8988T (cell line): ENCODE data around the gene PIP4K2A.
"Not testable (repeated sequence)": the region's sequence is repeated elsewhere in the genome, so short reads cannot be mapped to it uniquely, and the experiment has no call there.

Source experiments
- DNase-seq: peaks from one replicate; pipeline ENCODE4 v3.0.0; 2011

The PIP4K2A gene

GRCh38 chr10:22714479-22715289, at the start of gene PIP4K2A:
Gene PIP4K2A, minus strand, starts transcription at chr10:22714578. Its CDS starts 252 bp downstream, at chr10:22714326.
- peak; percentile 74 for DNase-seq

GRCh38 chr10:22761569-22762220, 47.3 kb upstream of the PIP4K2A start:
- DNase-seq = no peak

- no peak for DNase-seq
Observed at GRCh38 chr10:22760025-22760424, 45.6 kb upstream of the PIP4K2A start.

GRCh38 chr10:22758867-22759266, 44.5 kb upstream of the PIP4K2A start:
- no peak for DNase-seq

GRCh38 chr10:22754296-22754695, 39.9 kb upstream of the PIP4K2A start:
- no peak for DNase-seq

GRCh38 chr10:22753786-22754185, 39.4 kb upstream of the PIP4K2A start:
- DNase-seq = no peak

- DNase-seq = no peak
Observed at GRCh38 chr10:22752272-22752889, 38.0 kb upstream of the PIP4K2A start.

GRCh38 chr10:22750131-22750530, 35.8 kb upstream of the PIP4K2A start:
- no peak for DNase-seq

- not testable (repeated sequence) for DNase-seq
Observed at GRCh38 chr10:22744858-22745257, 30.5 kb upstream of the PIP4K2A start.

- no peak for DNase-seq
Observed at GRCh38 chr10:22742678-22743077, 28.3 kb upstream of the PIP4K2A start.

GRCh38 chr10:22741631-22742030, 27.3 kb upstream of the PIP4K2A start:
- not testable (repeated sequence) for DNase-seq

GRCh38 chr10:22740180-22740579, 25.8 kb upstream of the PIP4K2A start:
- no peak for DNase-seq

GRCh38 chr10:22737587-22737986, 23.2 kb upstream of the PIP4K2A start:
- DNase-seq = no peak

GRCh38 chr10:22736134-22736533, 21.8 kb upstream of the PIP4K2A start:
- DNase-seq = no peak

- no peak for DNase-seq
Observed at GRCh38 chr10:22733992-22734391, 19.6 kb upstream of the PIP4K2A start.

- no peak for DNase-seq
Observed at GRCh38 chr10:22727663-22728062, 13.3 kb upstream of the PIP4K2A start.

GRCh38 chr10:22727112-22727511, 12.7 kb upstream of the PIP4K2A start:
- DNase-seq = no peak

- no peak for DNase-seq
Observed at GRCh38 chr10:22724773-22725172, 10.4 kb upstream of the PIP4K2A start.

- no peak for DNase-seq
Observed at GRCh38 chr10:22723783-22724182, 9.4 kb upstream of the PIP4K2A start.

GRCh38 chr10:22723343-22723779, 9.0 kb upstream of the PIP4K2A start:
- DNase-seq = no peak

- no peak for DNase-seq
Observed at GRCh38 chr10:22722626-22723169, 8.3 kb upstream of the PIP4K2A start.

GRCh38 chr10:22720667-22721066, 6.3 kb upstream of the PIP4K2A start:
- no peak for DNase-seq

GRCh38 chr10:22719406-22720042, 5.1 kb upstream of the PIP4K2A start:
- no peak for DNase-seq
